Stimulated activated CD8-positive, alpha-beta memory T cell treated with anti-CD3 and anti-CD28 coated beads, Interleukin-15, amount 100 ng/mL, for 48 hours (primary cell): ENCODE data around the gene NRXN3.

Experiments used
- DNase-seq, 2 donors: peaks; one replicate each; pipeline ENCODE4 v3.0.0-alpha.2; 2020; ENCODE audit warnings: low read depth in 2 of 2

Gene NRXN3

GRCh38 chr14:79279645-79280597 is 1109.7 kb downstream of the NRXN3 start:
- DNase-seq, result no peak

GRCh38 chr14:79281244-79282152 is 1111.3 kb downstream of the NRXN3 start:
- no peak for DNase-seq

GRCh38 chr14:79284621-79285020 is 1114.4 kb downstream of the NRXN3 start:
- no peak for DNase-seq

- no peak for DNase-seq
Observed at GRCh38 chr14:79285263-79285662, 1115.1 kb downstream of the NRXN3 start.

GRCh38 chr14:79287976-79288375 is 1117.8 kb downstream of the NRXN3 start:
- no peak for DNase-seq

- DNase-seq, result no peak
Observed at GRCh38 chr14:79293482-79294177, 1123.5 kb downstream of the NRXN3 start.

GRCh38 chr14:79294499-79294898 is 1124.3 kb downstream of the NRXN3 start:
- no peak for DNase-seq

GRCh38 chr14:79295385-79295784 is 1125.2 kb downstream of the NRXN3 start:
- DNase-seq, result no peak

- DNase-seq, result no peak
Observed at GRCh38 chr14:79298373-79298772, 1128.2 kb downstream of the NRXN3 start.

GRCh38 chr14:79299162-79299561 is 1129.0 kb downstream of the NRXN3 start:
- DNase-seq, result no peak

GRCh38 chr14:79304279-79304678 is 1134.1 kb downstream of the NRXN3 start:
- DNase-seq, result no peak

GRCh38 chr14:79306546-79306945 is 1136.4 kb downstream of the NRXN3 start:
- DNase-seq, result no peak

GRCh38 chr14:79318371-79318770 is 1148.2 kb downstream of the NRXN3 start:
- DNase-seq, result no peak

GRCh38 chr14:79320561-79320960 is 1150.4 kb downstream of the NRXN3 start:
- no peak for DNase-seq

GRCh38 chr14:79321070-79321469 is 1150.9 kb downstream of the NRXN3 start:
- DNase-seq, result no peak

- no peak for DNase-seq
Observed at GRCh38 chr14:79325071-79325470, 1154.9 kb downstream of the NRXN3 start.

GRCh38 chr14:79325557-79325956 is 1155.4 kb downstream of the NRXN3 start:
- no peak for DNase-seq

- no peak for DNase-seq
Observed at GRCh38 chr14:79328863-79329262, 1158.7 kb downstream of the NRXN3 start.

- no peak for DNase-seq
Observed at GRCh38 chr14:79331830-79332229, 1161.7 kb downstream of the NRXN3 start.

GRCh38 chr14:79332504-79333197 is 1162.5 kb downstream of the NRXN3 start:
- DNase-seq, result no peak

- DNase-seq, result no peak
Observed at GRCh38 chr14:79333198-79333546, 1163.0 kb downstream of the NRXN3 start.
